Activated T-helper 2 cell treated with anti-CD3 and anti-CD28 coated beads, Interferon-gamma antibody, Interleukin-2, Interleukin-4, amounts not matched to agents 10 μg/mL and 5 μg/mL and 100 μg/mL, durations not matched to agents 14 hours and 24 hours and 36 hours (primary cell): Measurements from ENCODE around the gene C22orf23. TPM values are rescaled to one million over a fixed set of nuclear protein-coding genes. Genes with fewer than 3 reads are reported as not detected.
A peak's percentile ranks its signal among the peaks of the same experiment; 100 is the strongest.

ENCODE experiments used
- DNase-seq: peaks from one replicate; pipeline ENCODE4 v3.0.0; 2021; ENCODE audit warnings: low spot score
- H3K27ac Mint-ChIP-seq: one replicate; pipeline ENCODE4 v1.8.0; 2021; ENCODE audit warnings: mixed read lengths
- H3K27me3 Mint-ChIP-seq: one replicate; pipeline ENCODE4 v1.8.0; 2021; ENCODE audit warnings: low read depth, mixed read lengths
- H3K36me3 Mint-ChIP-seq: one replicate; pipeline ENCODE4 v1.8.0; 2021; ENCODE audit warnings: low read depth, mixed read lengths
- H3K4me1 Mint-ChIP-seq: one replicate; pipeline ENCODE4 v1.8.0; 2021; ENCODE audit warnings: low read depth, mixed read lengths
- H3K4me3 Mint-ChIP-seq: one replicate; pipeline ENCODE4 v1.8.0; 2021; ENCODE audit warnings: low read depth, mild to moderate bottlenecking, moderate library complexity, mixed read lengths
- H3K9me3 Mint-ChIP-seq: one replicate; pipeline ENCODE4 v1.8.0; 2021; ENCODE audit warnings: mixed read lengths
- intact Hi-C: fragments of 100-400 bp; cut with micrococcal nuclease; formaldehyde crosslinking; loops from one replicate; pipeline ENCODE4 v1.15.1; 2023
- total RNA-seq: library from RNA; stranded (reverse); gene quantifications from 2 replicates; pipeline ENCODE4 v1.2.3, GENCODE V29; 2022

Gene C22orf23
- total RNA-seq, 1 donor from 2014 or later = not detected

DNA sequence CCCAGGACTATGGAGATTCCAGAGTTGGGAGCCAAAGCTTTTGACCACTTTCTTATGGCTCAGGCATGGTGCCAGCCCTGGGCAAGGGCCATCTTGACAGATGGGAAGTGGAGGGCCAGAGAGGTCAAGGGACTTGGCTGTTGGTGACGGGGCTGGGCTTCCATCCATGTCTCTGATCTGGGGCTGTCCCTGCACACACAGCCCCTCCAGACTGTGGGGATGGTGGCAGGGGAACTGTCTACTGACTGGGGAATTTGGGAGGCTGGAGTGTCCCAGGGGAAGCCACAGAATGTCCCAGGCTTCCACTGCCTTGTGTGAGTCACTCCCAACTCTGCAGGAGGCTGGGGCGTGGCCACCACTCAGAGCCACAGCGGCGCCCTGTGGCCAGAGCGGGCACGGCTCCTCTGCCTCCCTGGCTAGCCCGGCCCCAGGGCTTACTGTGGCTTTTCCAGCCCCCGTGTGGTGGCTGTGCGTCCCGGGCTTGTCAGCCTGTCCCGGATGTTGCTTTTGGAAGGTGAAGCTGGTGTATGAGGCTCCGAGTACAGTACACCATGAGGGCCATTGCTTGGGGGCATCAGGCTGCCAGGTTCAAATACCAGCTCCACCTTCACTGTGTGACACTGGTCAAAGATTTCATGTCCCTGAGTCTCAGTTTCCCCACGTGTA, 19.6 kb downstream of the C22orf23 start:
- Mint-ChIP-seq H3K36me3 (peaks cover 19% of the 10 kb centered on the region), H3K27me3 (no peaks in the 10 kb centered on the region), H3K4me3 (no peak overlapping the region), H3K9me3 (no peaks in the 10 kb centered on the region), H3K4me1 (peaks cover 7% of the 10 kb centered on the region), H3K27ac (peak overlapping the region; percentile 69)
- peak; percentile 78 for DNase-seq
- intact Hi-C loops = no loop called here

DNA sequence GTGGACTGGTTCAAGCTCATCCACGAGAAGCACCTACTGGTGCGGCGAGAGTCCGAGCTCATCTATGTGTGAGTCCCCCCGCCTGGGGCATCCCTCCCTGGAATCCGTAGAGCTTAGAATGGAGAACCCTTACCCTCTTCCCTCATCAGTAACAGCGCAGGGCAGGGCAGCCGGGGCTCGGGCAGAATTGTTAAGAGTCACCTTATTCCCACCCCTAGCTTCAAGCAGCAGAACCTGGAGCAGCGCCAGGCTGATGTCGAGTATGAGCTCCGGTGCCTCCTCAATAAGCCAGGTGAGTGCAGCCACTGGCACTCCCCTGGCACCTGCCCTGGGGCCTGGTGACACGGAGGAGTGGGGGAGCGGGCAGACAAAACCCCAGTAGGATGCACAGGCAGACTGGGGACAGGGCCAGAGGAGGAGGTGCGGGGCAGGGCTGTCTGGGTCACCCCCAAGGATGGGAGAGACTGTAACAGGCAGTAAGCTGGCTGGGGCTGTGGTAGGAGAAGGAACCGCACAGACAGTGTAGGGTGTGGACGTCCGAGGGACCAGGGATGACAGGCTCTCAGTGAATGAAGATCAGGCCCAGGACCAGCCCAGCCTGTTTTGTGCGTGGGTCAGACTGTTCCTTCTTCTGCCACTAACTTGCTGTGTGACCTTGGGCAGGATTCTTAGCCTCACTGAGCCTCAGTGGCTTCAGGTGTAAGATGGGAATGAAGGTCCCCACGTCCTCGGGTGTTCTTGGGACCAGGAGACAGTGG, 20.4 kb downstream of the C22orf23 start:
- Mint-ChIP-seq H3K27ac (no peak overlapping the region), H3K9me3 (no peaks in the 10 kb centered on the region), H3K4me1 (peaks cover 7% of the 10 kb centered on the region), H3K4me3 (no peak overlapping the region), H3K36me3 (peaks cover 24% of the 10 kb centered on the region), H3K27me3 (no peaks in the 10 kb centered on the region)
- no peak for DNase-seq
- intact Hi-C loops = no loop called here

DNA sequence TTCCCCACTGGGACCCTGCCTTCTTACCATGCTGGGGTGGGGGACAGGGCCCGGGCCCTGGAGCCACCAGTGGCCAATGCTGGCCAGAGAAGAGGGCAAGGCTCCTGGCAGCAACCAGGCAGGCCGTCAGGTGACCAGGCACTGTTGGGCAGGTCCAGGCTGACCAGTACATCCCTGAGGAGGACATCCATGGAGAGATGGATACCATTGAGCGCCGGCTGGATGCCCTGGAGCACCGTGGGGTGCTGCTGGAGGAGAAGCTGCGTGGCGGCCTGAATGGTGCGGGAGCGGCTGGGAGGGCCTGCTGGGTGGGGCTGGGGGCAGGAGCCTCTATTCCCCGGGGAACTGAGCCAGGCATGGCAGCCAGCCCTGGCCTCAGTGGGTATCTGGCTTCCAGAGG, 21.0 kb downstream of the C22orf23 start:
- intact Hi-C loops = no loop called here
- Mint-ChIP-seq H3K9me3 (no peaks in the 10 kb centered on the region), H3K36me3 (peaks cover 24% of the 10 kb centered on the region), H3K27ac (no peak overlapping the region), H3K4me1 (peaks cover 7% of the 10 kb centered on the region), H3K27me3 (no peaks in the 10 kb centered on the region), H3K4me3 (no peak overlapping the region)
- no peak for DNase-seq

DNA sequence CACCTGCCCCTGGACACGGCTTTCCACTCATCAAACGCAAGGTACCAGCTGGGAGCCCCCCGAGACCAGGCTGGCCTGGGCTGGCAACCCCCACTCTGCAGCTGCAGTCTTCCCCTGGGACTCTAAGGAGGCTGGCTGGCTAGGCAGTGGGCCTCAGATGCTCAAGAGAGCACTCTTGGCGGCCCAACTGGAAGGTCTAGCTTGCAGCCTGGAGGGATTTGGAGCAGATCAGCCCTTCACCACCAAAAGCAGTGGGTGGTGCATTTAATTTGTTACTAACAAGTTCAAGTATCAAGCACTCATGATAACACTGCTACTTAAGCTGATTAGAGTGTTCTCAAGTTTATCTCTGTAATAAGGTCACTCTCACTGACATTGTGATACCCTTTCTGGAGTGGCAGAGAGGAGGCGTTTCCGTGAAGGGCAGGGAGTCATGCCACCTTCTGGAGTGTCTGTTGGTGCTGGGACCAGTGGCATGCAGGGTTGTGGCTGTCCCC, 21.5 kb downstream of the C22orf23 start:
- intact Hi-C loops = no loop called here
- Mint-ChIP-seq H3K4me3 (no peak overlapping the region), H3K9me3 (no peaks in the 10 kb centered on the region), H3K36me3 (peaks cover 23% of the 10 kb centered on the region), H3K27me3 (no peaks in the 10 kb centered on the region), H3K27ac (no peak overlapping the region), H3K4me1 (peaks cover 7% of the 10 kb centered on the region)
- no peak for DNase-seq

DNA sequence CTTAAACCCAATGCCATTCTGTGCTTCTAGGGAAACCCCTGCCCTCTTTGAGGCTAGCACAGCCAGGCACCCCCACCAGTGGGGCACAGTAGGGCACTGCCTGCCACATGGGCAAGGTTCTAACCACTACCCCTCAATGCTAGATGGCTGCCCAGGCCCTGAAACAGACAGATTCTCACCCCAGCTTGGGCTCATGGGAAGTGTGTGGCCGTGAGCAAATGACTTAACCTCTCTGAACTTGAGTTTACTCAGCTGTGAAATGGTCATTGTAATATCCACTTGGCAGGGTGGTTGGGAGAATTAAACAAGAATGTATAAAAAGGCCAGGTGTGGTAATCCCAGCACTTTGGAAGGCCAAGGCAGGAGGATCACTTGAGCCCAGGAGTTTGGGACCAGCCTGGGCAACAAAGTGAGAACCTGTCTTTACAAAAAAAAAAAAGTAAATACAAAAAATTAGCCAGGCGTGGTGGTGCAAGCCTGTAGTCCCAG, 22.4 kb downstream of the C22orf23 start:
- intact Hi-C loops = no loop called here
- DNase-seq = no peak
- Mint-ChIP-seq H3K4me1 (peaks cover 7% of the 10 kb centered on the region), H3K27me3 (no peaks in the 10 kb centered on the region), H3K36me3 (peaks cover 21% of the 10 kb centered on the region), H3K27ac (no peak overlapping the region), H3K9me3 (no peaks in the 10 kb centered on the region), H3K4me3 (no peak overlapping the region)

DNA sequence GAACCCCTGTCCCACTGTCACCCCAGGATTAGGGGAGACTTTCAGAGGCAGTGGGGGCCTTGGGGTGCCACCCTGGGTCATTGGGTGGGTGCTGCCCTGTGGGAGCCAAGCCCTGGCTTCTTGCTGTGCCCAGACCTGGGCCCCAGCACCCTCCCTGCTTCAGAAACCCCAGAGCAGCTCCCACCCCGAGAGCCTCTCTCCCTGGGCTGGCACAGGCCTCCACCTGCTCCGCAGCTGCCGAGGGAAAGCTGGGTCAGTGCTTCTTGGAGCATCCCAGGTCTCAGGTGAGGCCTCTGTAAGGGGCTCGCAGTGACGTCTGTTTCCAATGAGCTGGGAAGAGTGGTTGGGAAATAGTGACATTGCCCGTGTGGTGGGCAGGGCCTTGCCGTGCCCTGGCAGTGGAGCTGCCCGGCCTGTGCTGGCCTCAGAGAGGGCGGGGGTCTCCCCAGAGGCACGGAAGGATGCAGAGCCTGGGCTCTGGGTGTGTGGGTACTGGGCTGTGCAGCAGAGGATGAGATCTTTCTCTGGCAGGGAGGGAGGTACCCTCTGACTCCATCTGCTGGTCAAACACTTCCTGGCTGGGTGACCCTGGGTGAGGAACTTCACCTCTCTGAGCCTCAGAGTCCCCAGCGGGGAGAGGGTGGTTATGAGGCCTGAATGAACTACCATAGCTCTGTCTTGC, 23.0 kb downstream of the C22orf23 start:
- Mint-ChIP-seq H3K4me3 (no peak overlapping the region), H3K9me3 (no peaks in the 10 kb centered on the region), H3K36me3 (peaks cover 21% of the 10 kb centered on the region), H3K27ac (no peak overlapping the region), H3K27me3 (no peaks in the 10 kb centered on the region), H3K4me1 (peaks cover 7% of the 10 kb centered on the region)
- intact Hi-C loops = no loop called here
- DNase-seq = no peak

DNA sequence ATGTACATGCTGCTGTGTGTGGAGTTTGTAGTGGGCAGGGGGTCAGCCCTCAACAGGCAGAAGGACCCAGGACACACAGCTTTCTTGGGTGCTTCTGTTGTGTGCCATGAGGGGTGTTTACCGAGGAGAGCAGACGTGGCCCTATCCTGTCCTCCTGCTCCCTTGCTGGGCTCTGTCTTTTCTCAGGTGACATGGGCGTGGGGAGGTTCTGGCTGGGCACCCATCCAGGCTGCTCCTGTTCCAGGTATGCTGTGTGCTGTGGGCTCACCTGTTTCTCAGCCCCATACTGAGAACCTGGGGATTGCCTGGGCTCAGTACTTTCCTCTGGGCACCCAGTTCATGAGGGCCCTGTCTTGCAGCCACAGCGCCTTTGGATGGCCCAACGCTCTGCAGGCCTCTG, 24.0 kb downstream of the C22orf23 start:
- H3K4me3 Mint-ChIP-seq = no peak overlapping the region

DNA sequence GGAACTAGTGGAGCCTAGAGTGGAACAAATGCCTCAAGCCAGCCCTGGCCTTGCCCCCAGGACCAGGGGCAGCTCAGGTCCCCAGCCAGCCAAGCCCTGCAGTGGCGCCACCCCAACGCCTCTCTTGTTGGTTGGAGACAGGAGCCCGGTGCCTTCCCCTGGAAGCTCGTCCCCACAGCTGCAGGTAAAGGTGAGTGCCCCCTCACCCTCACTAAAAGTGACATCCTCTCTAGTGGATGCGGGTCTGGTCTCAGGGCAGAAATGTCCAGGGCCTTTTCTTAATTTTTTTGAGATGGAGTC, 25.8 kb downstream of the C22orf23 start:
- no peaks in the 10 kb centered on the region for H3K27me3 Mint-ChIP-seq
- H3K36me3 Mint-ChIP-seq = peaks cover 15% of the 10 kb centered on the region
- H3K4me1 Mint-ChIP-seq = no peaks in the 10 kb centered on the region
- intact Hi-C loops = no loop called here
- no peaks in the 10 kb centered on the region for H3K9me3 Mint-ChIP-seq
- no peak for DNase-seq
- H3K4me3 Mint-ChIP-seq = no peak overlapping the region
- no peak overlapping the region for H3K27ac Mint-ChIP-seq

More for the DNA sequence above, 24.0 kb downstream of the C22orf23 start:
- Mint-ChIP-seq H3K36me3 (peaks cover 21% of the 10 kb centered on the region), H3K4me1 (peaks cover 7% of the 10 kb centered on the region), H3K27me3 (no peaks in the 10 kb centered on the region), H3K27ac (no peak overlapping the region), H3K9me3 (no peaks in the 10 kb centered on the region)
- no peak for DNase-seq
- intact Hi-C loops = no loop called here

DNA sequence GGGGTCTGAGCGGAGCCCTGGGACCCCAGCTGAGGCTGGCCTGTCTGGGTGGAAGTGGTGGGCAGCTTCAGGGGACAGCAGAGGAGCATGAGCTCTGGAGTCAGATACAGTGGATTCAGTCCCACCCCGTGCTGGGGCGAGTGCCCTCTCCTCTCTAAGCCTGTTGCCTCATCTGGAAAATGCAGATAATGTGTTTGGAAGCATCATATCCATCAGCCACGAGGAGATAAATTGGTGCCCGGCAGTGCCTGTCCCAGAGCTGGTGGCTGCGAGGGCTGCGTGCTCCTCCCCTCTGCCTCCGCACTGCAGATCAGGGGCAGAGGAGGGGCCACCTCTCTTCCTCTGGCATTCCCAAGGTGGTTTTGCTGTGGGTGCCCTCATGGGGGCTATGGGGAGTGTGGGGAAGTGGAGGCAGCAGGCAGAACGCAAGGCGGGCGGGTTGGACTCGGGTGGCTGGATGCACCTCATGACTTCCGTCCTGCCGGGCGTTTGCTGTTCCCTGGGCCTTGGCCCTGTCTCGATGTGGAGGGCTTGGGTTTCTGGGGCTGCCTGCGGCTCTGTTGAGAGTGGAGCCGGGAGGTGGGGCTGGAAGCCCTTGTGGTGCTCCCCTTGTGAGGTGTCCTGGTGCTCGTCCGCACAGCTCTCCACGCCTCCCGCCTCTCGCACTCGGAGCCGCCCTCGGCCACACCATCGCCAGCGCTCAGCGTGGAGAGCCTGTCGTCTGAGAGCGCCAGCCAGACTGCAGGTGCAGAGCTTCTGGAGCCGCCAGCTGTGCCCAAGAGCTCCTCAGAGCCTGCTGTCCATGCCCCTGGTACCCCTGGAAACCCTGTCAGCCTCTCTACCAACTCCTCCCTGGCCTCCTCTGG, 26.4 kb downstream of the C22orf23 start:
- DNase-seq = no peak
- Mint-ChIP-seq H3K9me3 (no peaks in the 10 kb centered on the region), H3K4me3 (no peak overlapping the region), H3K27ac (no peak overlapping the region), H3K27me3 (no peaks in the 10 kb centered on the region), H3K36me3 (peaks cover 14% of the 10 kb centered on the region), H3K4me1 (no peaks in the 10 kb centered on the region)
- intact Hi-C loops = no loop called here

DNA sequence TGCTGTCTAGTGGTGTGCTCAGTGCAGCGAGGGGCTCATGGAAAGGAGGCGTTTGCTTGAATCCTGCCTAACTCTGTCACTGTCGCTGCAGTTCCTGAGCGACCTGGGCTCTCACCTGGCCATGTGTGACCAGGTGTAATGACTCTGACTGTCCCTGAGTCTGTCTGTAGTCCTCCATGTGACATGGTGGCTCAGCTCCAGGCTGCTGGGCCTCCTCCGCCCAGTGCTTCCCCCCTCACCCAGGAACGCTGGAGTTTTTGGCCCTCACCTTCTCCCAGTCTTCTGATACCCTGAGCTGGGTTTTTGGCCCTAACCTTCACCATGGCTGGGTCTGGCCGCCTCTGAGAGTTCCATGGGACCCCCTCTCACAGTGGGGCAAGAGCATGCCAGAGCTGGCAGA, 27.0 kb downstream of the C22orf23 start:
- H3K27ac Mint-ChIP-seq = no peak overlapping the region
- H3K4me1 Mint-ChIP-seq = no peaks in the 10 kb centered on the region
- no peaks in the 10 kb centered on the region for H3K27me3 Mint-ChIP-seq
- H3K4me3 Mint-ChIP-seq = no peak overlapping the region
- peaks cover 14% of the 10 kb centered on the region for H3K36me3 Mint-ChIP-seq
- H3K9me3 Mint-ChIP-seq = no peaks in the 10 kb centered on the region
- intact Hi-C loops = no loop called here
- DNase-seq = no peak

DNA sequence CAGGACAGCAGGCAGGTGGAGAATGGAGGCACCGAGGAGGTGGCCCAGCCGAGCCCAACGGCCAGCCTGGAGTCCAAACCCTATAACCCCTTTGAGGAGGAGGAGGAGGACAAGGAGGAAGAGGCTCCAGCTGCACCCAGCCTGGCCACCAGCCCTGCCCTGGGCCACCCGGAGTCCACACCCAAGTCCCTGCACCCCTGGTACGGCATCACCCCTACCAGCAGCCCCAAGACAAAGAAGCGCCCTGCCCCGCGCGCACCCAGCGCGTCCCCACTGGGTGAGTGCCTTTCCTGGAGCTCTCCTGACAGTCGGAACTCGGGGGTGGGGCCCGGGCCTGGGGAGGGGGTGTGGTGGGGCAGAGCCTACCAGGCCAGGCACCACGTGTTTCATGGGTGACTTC, 27.6 kb downstream of the C22orf23 start:
- Mint-ChIP-seq H3K4me1 (no peaks in the 10 kb centered on the region), H3K9me3 (no peaks in the 10 kb centered on the region), H3K27ac (no peak overlapping the region), H3K27me3 (no peaks in the 10 kb centered on the region), H3K36me3 (peaks cover 14% of the 10 kb centered on the region), H3K4me3 (no peak overlapping the region)
- no peak for DNase-seq
- intact Hi-C loops = no loop called here

DNA sequence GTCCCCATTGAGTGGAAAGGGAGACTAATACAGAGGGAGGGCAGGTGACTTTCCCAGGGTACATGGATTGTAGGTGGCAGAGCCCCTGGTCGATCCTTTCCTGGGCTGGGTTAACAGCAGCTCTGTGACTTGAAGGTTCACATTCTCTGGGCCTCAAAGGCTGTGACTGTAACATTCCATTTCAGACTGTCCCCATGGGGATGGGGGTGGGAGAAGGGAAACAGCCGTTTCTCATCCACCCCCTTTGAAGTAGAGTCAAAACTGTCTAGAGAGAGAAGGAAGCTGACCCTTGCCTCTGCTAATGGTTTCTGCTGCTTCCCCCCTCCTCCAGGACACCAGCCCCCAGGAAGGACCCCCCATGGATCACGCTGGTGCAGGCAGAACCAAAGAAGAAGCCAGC, 28.1 kb downstream of the C22orf23 start:
- intact Hi-C loops = no loop called here
- DNase-seq = no peak
- Mint-ChIP-seq H3K4me1 (no peaks in the 10 kb centered on the region), H3K4me3 (no peak overlapping the region), H3K36me3 (peaks cover 14% of the 10 kb centered on the region), H3K27ac (no peak overlapping the region), H3K9me3 (no peaks in the 10 kb centered on the region), H3K27me3 (no peaks in the 10 kb centered on the region)
